Activated CD4-positive, alpha-beta T cell treated with anti-CD3 and anti-CD28 coated beads, Interleukin-2, amount 50 U/mL, for 48 hours (primary cell): ENCODE results near the gene DNAH17.

ENCODE experiments used
- DNase-seq, 2 experiments: peaks; one replicate each; pipeline ENCODE4 v3.0.0-alpha.2; 2020

Gene DNAH17

GRCh38 chr17:78573955-78574354 lies 3.2 kb downstream of the DNAH17 start:
- DNase-seq, result no peak

- DNase-seq, result no peak
These were observed 4.7 kb downstream of the DNAH17 start for GRCh38 chr17:78572239-78573205.

DNA sequence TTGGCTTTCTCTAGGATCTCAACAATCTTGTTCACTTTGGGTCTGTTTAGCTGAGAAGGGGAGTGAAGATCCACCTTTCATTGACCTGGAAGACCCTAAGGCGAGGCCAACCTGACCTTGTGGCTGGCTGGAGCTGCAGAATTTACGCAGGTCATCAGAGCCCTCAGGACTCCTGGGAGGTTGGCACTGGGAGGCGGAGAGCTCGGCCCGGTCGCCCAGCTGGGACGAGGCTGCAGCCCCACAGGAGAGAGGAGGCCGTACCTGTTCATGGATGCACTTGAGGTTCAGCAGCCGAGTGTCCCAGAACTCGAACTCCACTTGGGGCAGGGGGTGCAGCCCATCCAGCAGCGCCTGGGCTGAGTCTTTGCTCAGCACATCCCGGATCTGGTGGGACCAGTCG lies 5.9 kb downstream of the DNAH17 start:
- no peak for DNase-seq

DNA sequence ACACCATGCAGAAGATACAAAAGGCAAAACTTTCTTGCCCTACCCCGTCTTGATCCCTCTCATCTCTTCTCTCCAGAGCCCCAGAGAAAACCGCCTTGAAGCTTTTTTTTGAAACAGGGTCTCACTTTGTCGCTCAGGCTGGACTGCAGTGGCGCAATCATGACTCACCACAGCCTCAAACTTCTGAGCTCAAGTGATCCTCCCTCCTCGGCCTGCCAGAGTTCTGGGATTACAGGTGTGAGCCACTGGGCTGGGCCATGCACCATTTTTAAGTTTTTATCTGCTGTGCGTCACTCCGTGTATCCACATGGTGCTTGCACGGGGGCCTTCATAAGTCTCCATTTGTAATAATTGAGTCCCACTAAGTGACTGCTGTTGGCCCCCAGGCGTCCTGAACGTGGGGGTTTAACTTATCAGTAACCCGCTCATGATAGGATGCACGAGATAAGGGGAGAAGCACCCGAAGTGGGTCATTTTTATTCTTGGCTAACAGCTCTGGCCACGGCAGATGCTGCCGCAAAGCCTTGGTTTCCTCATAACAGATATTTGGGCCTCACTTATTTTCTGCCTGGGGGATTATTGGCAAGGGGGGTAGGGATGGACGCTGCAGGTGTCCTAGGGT lies 8.6 kb downstream of the DNAH17 start:
- no peak for DNase-seq

DNA sequence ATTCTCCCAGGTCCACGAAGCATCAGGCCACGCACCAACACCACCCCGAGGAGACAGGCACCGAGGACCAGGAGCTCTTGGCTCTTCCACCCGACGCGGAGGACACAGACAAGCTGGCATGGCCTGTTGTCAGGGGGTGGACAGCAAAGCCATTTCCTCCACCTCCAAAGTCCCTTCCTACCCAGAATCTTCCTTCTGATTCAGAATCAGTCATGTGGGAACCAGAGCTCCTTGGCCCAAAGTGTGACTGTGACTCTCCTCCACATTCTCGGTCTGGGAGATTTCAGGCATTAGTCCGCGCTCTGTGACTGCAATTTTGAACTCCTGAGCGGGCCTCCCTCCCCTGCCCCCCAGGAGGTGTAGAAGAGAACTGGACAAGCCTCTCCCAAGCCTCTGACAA lies 9.2 kb downstream of the DNAH17 start:
- DNase-seq, result no peak

- no peak for DNase-seq
These were observed 10.2 kb downstream of the DNAH17 start for GRCh38 chr17:78566947-78567346.

DNA sequence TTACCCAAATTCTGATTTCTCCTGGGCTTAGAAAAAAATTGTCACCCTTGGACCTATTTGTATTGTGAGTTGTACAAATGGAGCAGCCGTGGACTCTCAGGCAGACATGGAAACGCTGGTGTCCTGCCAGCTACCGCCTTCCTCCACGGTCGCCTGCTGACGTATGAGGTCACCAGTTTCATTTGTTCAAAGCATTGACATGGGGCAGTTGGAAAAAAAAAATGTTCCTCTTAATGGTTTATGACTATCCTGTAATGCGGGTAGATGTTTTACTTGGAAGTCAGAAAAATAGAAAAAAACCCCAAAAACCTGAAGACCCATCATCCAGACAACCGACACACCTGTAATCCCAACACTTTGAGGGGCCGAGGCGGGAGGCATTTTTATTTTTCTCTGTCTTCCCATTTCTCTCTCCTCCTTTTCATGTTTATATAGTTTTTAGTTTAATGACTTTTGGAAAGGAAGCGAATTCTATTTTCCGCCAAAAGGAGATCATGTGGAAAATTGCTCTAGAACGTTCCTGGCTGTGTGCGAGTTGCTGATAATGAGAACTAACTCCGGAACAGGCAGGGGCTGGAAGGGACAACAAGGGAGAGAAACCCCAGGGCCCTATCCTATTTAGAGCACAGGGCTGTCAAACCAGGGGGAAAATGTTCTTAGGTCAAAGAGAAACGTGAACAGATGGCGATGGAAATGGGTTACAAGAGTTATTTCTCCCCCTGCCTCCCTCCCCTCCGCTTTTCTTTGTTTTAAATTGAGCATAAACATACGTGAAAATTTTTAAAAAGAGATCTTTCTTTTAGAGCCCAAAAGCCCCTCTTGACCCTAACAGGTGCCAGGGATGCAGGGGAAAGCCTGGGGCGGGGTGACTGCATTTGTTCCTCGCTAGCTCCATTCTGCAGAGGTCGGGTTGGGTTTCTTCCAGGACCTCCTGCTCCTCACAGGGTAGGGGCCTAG lies 13.7 kb downstream of the DNAH17 start:
- DNase-seq, result no peak

GRCh38 chr17:78562734-78563133 lies 14.5 kb downstream of the DNAH17 start:
- DNase-seq, result no peak

DNA sequence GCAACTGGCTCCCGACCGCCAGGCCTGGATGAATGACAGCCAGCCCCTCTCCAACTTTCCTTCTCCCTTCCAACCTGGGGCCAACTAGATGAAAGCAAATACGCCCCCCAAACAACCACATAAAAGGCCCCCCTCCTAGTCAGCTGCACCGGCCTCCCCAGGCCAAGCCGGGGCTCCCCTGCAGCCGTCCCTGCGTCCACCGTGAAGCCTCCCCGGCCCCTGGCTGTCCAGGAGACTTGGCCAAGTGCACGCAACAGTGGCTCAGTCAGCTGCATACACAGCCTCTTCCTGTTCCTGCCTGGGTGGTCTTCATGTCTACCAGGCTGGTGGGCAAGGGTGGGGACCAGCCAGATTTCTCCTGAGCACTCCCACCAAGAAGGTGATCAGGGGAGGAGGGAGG lies 16.0 kb downstream of the DNAH17 start:
- no peak for DNase-seq

DNA sequence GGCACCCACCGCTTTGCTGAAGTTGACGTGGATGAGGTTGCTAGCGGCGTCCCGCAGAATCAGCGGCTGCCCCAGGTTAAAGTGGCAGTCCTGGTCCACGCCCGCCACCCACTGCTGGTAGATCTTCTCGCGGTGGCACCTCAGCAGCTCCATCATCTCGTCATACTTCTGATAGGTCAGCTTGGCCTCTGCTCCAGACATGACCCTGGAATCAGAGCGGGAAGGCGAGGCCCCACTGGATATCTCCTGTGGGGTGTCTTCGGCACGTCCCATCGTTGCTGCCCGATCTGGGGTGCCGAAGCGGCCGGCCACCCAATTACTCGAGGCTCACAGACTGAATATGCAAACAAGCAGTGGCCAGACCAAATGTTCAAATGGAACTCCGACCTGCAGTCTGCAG lies 16.5 kb downstream of the DNAH17 start:
- no peak for DNase-seq

GRCh38 chr17:78559749-78560368 lies 17.3 kb downstream of the DNAH17 start:
- no peak for DNase-seq

- no peak for DNase-seq
These were observed 18.2 kb downstream of the DNAH17 start for GRCh38 chr17:78558989-78559388.

- DNase-seq, result peak in 1 of 2 experiments; percentile 17
These were observed 18.9 kb downstream of the DNAH17 start for GRCh38 chr17:78558181-78558850.

DNA sequence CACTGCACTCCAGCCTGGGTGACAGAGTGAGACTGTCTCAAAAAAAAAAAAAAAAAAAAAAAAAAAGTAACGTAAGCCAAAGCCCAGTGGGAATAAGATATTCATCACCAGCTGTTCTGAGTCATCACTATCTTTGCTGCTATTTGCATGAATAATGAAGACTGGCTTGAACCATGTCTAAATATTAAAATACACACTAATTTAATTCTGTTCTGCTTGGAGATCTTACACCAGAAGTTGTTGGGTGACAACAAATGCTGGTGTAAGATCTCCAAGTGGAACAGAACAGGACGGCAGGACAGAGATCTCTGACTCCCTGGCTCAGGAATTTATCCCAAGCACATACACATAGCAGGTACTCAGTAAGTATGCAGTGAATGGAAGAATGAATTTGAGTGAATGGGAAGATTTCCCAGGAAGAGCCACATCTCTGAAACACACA lies 19.6 kb downstream of the DNAH17 start:
- no peak for DNase-seq

DNA sequence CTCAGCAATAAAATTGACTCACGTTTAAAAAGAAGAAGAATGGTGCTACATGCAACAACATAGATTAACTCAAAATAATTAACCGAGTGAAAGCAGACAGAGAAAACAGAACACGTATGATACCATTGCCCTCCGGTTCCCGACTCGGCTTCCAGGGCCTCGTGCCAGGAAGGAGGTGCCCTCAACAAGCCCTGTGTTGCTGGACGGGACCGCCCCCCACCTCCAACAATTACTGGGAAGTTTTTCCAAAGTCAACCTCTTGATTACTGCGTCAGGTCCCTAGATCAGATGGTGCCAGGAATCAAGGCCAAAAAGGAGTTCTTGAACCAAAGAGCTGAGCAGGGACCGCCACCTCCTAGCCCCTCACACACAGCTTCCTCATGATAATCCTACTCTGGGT lies 20.4 kb downstream of the DNAH17 start:
- DNase-seq, result no peak

DNA sequence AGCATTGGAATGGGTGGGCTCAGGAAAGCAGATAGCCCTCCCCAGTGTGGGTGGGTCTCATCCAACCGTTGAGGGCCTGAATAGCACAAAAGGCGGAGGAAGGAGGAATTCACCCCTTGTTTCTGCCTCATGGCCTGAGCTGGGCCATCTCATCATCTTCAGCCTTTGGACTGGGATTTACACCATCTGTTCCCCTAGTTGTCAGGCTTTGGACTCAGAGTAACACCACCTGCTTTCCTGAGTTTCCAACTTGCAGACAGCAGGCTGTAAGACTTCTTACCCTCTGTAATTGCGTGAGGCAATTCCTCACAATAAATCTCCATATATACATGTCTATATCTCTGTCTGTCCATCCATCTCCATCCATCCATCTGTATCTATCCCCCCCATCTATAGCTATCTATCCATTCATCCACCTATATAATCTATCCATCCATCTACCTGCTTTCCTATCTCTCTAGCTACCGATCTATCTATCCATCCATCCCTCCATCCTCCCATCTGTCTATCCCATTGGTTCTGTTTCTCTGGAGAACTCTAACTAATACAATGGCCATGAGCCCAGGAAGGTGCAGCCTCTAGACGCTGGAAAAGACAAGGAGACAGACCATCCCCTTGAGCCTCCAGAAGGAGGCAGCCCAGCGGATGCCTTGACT lies 21.3 kb downstream of the DNAH17 start:
- DNase-seq, result no peak

- DNase-seq, result no peak
These were observed 26.7 kb downstream of the DNAH17 start for GRCh38 chr17:78550464-78550863.

DNA sequence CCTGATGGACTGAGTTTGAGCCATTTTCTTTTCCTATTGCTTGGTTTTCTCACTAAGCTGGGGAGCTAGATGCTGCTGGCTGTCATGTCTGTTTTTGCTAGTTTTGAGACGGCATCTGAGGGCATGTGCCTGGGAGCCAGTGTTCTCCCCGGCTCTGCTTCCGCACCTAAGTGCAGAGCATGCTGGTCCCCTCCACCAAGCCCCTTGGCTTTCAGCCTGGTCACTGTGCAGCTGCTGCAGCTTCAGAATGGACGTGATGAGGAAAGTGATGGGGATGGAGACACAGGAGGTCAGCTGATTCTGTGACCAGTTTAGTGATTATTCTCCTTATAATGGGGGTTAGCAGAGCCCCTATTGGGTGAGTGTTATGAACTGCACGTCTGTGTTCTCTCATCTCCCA lies 28.5 kb downstream of the DNAH17 start:
- no peak for DNase-seq

DNA sequence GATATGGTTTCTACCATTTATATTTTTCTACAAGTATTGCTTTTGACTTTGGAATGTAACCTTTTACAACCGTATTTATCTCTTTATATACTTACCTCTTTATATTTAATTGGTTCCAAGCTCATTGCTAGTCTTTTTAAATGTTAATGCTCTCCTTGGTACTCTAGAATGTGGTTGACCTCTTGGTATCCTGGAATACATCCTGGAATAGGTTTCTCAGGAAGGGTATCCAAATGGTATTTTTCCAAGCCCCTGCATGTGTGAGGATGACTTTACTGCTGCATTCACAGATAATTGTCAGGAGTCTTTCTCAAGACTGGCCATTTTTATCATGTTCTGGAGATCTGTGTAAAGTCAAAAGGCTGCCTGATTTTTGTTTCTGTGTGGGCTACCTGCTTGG lies 30.2 kb downstream of the DNAH17 start:
- no peak for DNase-seq

GRCh38 chr17:78546476-78546875 lies 30.7 kb downstream of the DNAH17 start:
- DNase-seq, result no peak
